Inflammatory macrophage (primary cell): ENCODE data around the gene OR8K5.
"Not testable (repeated sequence)": the region's sequence is repeated elsewhere in the genome, so short reads cannot be mapped to it uniquely, and the experiment has no call there.

Experiments used
- DNase-seq, 2 donors: peaks; one replicate each; pipeline ENCODE4 v3.0.0-alpha.2; 2020 to 2022
- total RNA-seq, 18 experiments: gene quantifications; one replicate each; lab custom pipeline; 2026; ENCODE audit warnings: mixed read lengths in 6 of 18, inconsistent platforms in 2 of 18; lab: John Stamatoyannopoulos, UW

OR8K5 gene
- 0 to 0.03 (median 0) reads per million in 18 experiments for total RNA-seq

- no peak for DNase-seq
Observed at GRCh38 chr11:56160217-56160616, at the start of gene OR8K5. OR8K5 (minus strand) TSS chr11:56160317; CDS start chr11:56160317, 0 bp downstream.

- no peak for DNase-seq
Observed at GRCh38 chr11:56207790-56208189, 47.7 kb upstream of the OR8K5 start.

- no peak for DNase-seq
Observed at GRCh38 chr11:56197367-56197766, 37.2 kb upstream of the OR8K5 start.

- no peak for DNase-seq
Observed at GRCh38 chr11:56196705-56197104, 36.6 kb upstream of the OR8K5 start.

- no peak for DNase-seq
Observed at GRCh38 chr11:56188602-56189001, 28.5 kb upstream of the OR8K5 start.

- no peak for DNase-seq
Observed at GRCh38 chr11:56183459-56183858, 23.3 kb upstream of the OR8K5 start.

- no peak for DNase-seq
Observed at GRCh38 chr11:56176318-56176717, 16.2 kb upstream of the OR8K5 start, which contains the start of gene OR5J2. OR5J2 (plus strand) TSS chr11:56176618; CDS start chr11:56176618, 0 bp downstream.

GRCh38 chr11:56172256-56172830 lies 12.2 kb upstream of the OR8K5 start:
- no peak for DNase-seq

- DNase-seq: no peak
Observed at GRCh38 chr11:56163804-56164203, 3.7 kb upstream of the OR8K5 start.

- DNase-seq: no peak
Observed at GRCh38 chr11:56152333-56152732, 7.8 kb downstream of the OR8K5 start.

- DNase-seq: no peak
Observed at GRCh38 chr11:56151376-56151775, 8.7 kb downstream of the OR8K5 start.

- not testable (repeated sequence) for DNase-seq
Observed at GRCh38 chr11:56143681-56144080, 16.4 kb downstream of the OR8K5 start.

- DNase-seq: no peak
Observed at GRCh38 chr11:56140151-56140661, 19.9 kb downstream of the OR8K5 start, which contains the start of gene OR8J3. OR8J3 (minus strand) TSS chr11:56140201; CDS start chr11:56137718, 2,483 bp downstream.

- no peak for DNase-seq
Observed at GRCh38 chr11:56122073-56122472, 38.0 kb downstream of the OR8K5 start, which contains the start of gene OR8H3. OR8H3 (plus strand) TSS chr11:56122373; CDS start chr11:56122373, 0 bp downstream.
